AG20443 (cell line): ENCODE data around the gene PSME1.

Source experiments
- DNase-seq: peaks from one replicate; pipeline ENCODE4 v3.0.0; 2012; ENCODE audit warnings: low spot score, mixed read lengths

Gene PSME1

GRCh38 chr14:24147761-24148428 lies 11.9 kb downstream of the PSME1 start:
- no peak for DNase-seq

- DNase-seq, result no peak
Measured at GRCh38 chr14:24149302-24149969, 13.4 kb downstream of the PSME1 start.

- DNase-seq, result no peak
Measured at GRCh38 chr14:24150061-24150460, 14.1 kb downstream of the PSME1 start.

GRCh38 chr14:24150567-24150966 lies 14.6 kb downstream of the PSME1 start:
- no peak for DNase-seq

DNA sequence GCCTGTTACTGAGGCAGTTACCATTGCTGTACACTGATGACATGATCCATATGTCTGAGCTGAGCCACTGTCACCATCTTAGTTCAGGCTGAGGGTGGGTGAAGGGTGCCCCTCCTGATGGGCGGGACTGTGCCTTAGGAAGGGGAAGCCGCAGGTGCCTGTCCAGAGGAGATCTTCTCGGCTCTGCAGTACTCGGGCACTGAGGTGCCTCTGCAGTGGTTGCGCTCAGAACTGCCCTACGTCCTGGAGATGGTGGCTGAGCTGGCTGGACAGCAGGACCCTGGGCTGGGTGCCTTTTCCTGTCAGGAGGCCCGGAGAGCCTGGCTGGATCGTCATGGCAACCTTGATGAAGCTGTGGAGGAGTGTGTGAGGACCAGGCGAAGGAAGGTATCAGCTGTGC lies 15.0 kb downstream of the PSME1 start:
- DNase-seq, result no peak

- no peak for DNase-seq
Measured at GRCh38 chr14:24151404-24152080, 15.5 kb downstream of the PSME1 start.

- DNase-seq, result no peak
Measured at GRCh38 chr14:24155100-24155499, 19.1 kb downstream of the PSME1 start.

- DNase-seq, result no peak
Measured at GRCh38 chr14:24156840-24157239, 20.8 kb downstream of the PSME1 start.

DNA sequence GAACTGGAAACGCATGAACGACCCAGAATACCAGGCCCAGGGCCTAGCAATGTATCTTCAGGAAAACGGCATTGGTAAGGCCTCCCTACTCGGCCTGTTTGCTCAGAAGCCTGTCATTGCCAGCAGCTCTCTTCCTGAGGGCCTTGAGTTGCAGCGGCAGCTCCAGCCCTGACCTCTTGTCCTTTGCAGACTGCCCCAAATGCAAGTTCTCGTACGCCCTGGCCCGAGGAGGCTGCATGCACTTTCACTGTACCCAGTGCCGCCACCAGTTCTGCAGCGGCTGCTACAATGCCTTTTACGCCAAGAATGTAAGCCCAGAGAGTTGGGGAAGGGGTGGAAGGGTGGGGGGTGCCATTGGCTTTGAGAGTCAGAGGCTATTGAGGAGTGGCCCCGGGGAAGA lies 21.3 kb downstream of the PSME1 start:
- no peak for DNase-seq

- DNase-seq, result no peak
Measured at GRCh38 chr14:24159777-24160498, 23.9 kb downstream of the PSME1 start.

- no peak for DNase-seq
Measured at GRCh38 chr14:24160499-24160849, 24.5 kb downstream of the PSME1 start.

DNA sequence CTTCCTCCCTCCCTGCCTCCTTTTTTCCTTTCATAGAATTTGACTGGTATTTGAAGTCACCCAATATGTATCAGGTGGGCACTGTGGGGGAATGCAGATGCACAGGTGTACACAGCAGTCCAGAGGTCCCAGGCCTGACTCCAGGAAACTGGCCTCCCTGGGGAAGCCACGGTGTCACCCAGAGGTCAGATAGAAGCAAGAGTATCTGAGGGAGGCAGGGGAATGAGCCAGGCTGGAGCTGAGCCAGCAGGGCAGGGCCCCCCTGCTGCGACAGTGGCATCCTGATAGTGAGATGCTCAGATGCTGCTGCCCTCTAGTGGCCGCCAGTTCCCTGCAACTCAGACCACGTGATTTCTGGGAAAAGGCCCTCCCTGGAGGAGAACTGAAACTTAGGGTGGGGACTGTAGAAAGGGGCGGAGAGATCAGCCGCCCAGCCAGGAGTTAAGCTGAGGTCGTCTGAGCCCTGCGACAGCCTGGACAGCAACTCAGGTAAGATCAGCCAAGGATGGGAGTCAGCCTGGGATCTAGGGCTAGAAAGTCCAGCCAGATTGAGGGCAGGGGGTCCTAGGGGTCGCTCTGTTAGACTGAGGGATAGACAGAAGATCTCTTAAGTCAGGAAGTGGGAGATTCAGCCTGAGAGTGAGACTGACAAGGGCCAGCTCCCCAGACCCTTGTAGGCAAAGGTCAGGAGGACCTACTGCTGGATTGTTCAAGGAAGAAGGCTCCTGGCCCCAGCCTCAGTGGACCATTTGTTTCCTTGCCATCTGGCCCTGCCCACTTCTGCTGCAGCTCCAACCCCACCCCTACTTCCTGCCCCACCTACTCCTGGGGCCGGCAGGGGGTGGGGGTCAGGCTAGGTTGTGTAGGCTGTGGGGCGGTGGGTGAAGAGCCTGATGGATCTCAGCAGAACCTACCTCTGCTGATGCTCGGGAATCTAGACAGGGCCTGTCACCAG lies 25.1 kb downstream of the PSME1 start, which contains the start of gene IRF9:
Gene IRF9, plus strand, starts transcription at position 416 of the 955 bp plus-strand sequence. CDS start 880 bp downstream, outside the sequence.
- peak; percentile 95 for DNase-seq

DNA sequence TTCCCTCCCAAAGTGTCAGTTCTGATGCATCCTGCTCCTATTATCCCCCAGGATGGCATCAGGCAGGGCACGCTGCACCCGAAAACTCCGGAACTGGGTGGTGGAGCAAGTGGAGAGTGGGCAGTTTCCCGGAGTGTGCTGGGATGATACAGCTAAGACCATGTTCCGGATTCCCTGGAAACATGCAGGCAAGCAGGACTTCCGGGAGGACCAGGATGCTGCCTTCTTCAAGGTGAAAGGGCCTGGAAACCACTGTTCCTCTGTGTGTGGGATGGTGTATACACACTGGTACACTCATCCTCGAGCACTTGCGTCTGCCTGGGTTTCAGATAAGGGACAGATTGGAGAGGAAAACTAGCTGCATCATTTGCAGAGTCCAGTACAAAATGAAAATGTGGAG lies 26.1 kb downstream of the PSME1 start:
- peak; percentile 47 for DNase-seq

- DNase-seq, result no peak
Measured at GRCh38 chr14:24164518-24164991, 28.6 kb downstream of the PSME1 start.

DNA sequence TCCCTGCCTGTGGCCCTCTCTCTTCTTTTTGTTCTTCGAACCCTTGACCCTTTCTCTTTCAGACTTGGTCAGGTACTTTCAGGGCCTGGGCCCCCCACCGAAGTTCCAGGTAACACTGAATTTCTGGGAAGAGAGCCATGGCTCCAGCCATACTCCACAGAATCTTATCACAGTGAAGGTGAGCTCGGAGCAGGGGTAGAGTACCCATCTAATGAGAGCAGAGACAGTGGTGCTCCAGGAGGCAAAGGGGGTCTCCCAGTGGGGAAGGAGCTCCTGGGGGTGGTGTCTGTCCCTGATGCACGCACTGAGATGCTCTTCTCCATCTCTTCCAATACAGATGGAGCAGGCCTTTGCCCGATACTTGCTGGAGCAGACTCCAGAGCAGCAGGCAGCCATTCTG lies 29.8 kb downstream of the PSME1 start:
- DNase-seq, result no peak

GRCh38 chr14:24167469-24168114 lies 31.6 kb downstream of the PSME1 start:
- DNase-seq, result no peak

DNA sequence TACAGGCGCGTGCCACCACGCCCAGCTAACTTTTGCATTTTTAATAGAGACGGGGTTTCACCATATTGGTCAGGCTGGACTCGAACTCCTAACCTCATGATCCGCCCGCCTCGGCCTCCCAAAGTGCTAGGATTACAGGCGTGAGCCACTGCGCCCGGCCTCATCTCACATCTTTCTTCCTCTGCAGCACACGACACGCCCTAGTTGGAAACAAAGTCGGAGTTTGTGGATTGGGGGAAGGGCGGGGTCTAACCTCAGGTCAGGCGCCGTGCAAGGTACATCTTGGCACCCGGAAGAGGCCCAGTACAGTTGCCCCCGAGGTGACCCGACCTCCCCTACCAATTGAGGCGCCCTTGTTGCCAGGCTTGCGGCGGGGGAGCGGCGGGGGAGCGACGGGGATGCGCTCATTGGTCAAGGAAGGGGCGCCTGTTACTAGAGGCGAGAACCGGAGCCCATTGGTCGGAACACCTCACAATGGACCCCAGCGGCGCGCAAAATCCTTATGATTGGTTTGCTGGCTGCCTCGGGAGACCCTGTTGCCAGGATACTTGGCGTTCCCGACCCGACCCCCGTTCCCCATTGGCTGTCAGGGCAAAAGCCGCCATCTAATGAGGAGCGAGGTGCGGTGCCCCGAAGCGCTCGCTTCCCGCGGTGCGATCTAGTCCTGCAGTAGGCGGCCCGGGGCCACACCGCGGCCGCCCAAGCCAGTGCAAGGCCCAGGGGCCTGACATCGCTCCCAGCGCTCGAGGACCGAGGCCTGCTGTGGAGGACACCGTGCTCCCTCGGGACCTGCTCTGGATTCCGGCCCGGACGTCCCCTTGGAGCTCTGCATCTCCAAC lies 35.6 kb downstream of the PSME1 start, which contains the start of gene REC8:
Gene REC8, plus strand, starts transcription at position 659 of the 839 bp plus-strand sequence. CDS start 473 bp downstream, outside the sequence.
- DNase-seq, result peak; percentile 16

DNA sequence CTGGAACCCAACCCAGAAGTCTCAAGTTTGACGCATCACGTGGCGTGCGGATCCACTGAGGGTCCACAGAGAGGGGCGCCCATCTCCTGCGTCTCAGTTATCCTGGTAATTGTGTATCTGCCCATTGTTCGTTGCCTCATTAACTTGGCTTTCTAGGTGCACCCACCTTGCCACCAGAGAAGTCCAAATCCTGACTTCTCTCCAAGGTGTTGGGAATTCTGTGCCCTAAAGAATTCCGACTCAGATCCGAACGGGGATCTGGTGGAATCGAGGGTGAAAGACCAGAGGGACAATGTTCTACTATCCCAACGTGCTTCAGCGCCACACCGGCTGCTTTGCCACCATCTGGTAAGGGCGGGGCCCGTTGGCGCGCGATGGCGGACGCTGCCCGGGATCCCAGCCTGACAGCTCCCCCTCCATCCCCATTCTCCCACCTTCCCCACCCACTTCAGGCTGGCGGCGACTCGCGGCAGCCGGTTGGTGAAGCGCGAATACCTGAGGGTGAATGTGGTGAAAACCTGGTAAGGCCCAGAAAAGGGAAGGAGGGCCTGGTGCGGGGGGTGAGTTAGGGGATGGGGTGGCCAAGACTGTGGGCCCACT lies 36.4 kb downstream of the PSME1 start:
- no peak for DNase-seq

DNA sequence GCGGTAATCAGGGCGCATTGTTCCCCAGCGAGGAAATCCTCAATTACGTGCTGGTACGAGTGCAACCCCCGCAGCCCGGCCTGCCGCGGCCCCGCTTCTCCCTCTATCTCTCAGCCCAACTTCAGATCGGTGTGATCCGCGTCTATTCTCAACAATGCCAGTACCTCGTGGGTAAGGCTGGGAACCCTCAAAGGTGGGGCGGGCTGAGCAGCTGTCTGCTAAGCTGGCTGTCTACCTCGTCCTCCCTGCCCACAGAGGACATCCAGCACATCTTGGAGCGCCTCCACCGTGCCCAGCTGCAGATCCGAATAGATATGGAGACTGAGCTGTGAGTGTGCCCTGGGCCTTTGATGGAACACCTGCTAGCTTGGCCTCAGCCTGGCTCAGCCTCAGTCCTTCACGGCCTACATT lies 36.9 kb downstream of the PSME1 start:
- DNase-seq, result no peak
